ENCODE results near the gene KLK10.

The KLK10 gene

DNA sequence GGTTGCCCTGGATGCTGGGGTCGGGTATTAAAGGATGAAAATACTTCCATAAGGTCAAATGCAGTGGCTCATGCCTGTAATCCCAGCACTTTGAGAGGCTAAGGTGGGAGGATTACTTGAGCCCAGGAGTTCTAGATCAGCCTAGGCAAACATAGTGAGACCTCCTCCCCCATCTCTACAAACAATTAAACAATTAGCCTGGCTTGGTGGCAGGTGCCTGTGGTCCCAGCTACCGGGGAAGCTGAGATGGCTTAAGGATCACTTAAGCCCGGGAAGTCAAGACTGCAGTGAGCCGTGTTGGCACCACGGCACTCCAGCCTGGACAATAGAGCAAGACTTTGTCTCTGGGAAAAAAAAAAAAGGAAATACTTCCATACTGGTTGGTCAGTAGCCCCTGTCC is 5.4 kb upstream of the KLK10 start:
- TF ChIP-seq, protein P1, sequence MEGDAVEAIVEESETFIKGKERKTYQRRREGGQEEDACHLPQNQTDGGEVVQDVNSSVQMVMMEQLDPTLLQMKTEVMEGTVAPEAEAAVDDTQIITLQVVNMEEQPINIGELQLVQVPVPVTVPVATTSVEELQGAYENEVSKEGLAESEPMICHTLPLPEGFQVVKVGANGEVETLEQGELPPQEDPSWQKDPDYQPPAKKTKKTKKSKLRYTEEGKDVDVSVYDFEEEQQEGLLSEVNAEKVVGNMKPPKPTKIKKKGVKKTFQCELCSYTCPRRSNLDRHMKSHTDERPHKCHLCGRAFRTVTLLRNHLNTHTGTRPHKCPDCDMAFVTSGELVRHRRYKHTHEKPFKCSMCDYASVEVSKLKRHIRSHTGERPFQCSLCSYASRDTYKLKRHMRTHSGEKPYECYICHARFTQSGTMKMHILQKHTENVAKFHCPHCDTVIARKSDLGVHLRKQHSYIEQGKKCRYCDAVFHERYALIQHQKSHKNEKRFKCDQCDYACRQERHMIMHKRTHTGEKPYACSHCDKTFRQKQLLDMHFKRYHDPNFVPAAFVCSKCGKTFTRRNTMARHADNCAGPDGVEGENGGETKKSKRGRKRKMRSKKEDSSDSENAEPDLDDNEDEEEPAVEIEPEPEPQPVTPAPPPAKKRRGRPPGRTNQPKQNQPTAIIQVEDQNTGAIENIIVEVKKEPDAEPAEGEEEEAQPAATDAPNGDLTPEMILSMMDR (IDR thresholded peaks at IDR 0.05; ENCODE audit: low read length), result no peak
- no peak for TF ChIP-seq EZH2 (IDR thresholded peaks at IDR 0.05; ENCODE audit: borderline replicate concordance, low read length)

DNA sequence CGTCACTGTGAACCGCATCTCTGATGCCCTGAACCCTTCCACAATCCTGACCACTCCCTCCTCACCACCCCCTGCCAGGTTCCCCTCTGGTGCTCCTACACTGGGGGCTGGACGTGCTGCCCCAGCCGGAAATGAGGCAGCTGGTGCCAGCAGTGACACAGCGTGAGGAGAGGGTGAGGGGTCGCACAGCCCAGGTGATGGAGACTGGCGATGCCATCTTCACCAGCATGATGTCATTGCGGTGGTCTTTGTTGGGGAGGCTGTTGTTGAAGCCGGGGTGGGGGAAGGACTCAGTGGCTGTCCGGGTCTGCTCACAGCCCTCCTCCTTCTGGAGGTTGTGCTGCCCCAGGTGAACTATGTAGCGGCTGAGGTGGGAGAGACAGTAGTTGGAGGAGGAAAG is 4.4 kb upstream of the KLK10 start:
- no peak overlapping the region for H3K27ac ChIP-seq (ENCODE audit: low read depth, low read length, poor library complexity, severe bottlenecking)
- TF ChIP-seq, protein P1 (IDR thresholded peaks at IDR 0.05; ENCODE audit: low read length), result no peak
- no peak for TF ChIP-seq EZH2 (IDR thresholded peaks at IDR 0.05; ENCODE audit: borderline replicate concordance, low read length)
- H4K20me1 ChIP-seq (ENCODE audit: insufficient read depth, low read length), result no peaks in the 10 kb centered on the region
- no peaks in the 10 kb centered on the region for H3F3A ChIP-seq (ENCODE audit: insufficient read depth, low read length)
- H3K27me3 ChIP-seq (ENCODE audit: insufficient read depth, low read length), result no peaks in the 10 kb centered on the region
- H3K9me2 ChIP-seq (ENCODE audit: low read depth, low read length), result no peaks in the 10 kb centered on the region
- H3K9me3 ChIP-seq (ENCODE audit: low read length), result no peaks in the 10 kb centered on the region
- no peak overlapping the region for H3K9ac ChIP-seq (ENCODE audit: low read length)
- H3K4me1 ChIP-seq (ENCODE audit: insufficient read depth, low read length, severe bottlenecking), result no peaks in the 10 kb centered on the region
- no peaks in the 10 kb centered on the region for H3K36me3 ChIP-seq (ENCODE audit: insufficient read depth, low read length)
- H3K4me3 ChIP-seq (ENCODE audit: low read depth, low read length, poor library complexity, severe bottlenecking), result no peak overlapping the region
- H2AFZ ChIP-seq (ENCODE audit: low read length), result no peak overlapping the region
- no peak overlapping the region for H3K4me2 ChIP-seq (ENCODE audit: low read length)
- no peaks in the 10 kb centered on the region for H3K79me2 ChIP-seq (ENCODE audit: insufficient read depth, low read length)

More for the DNA sequence above, 5.4 kb upstream of the KLK10 start:
- H3K36me3 ChIP-seq (ENCODE audit: insufficient read depth, low read length), result no peaks in the 10 kb centered on the region
- H3K9me2 ChIP-seq (ENCODE audit: low read depth, low read length), result no peaks in the 10 kb centered on the region
- no peaks in the 10 kb centered on the region for H3K79me2 ChIP-seq (ENCODE audit: insufficient read depth, low read length)
- no peak overlapping the region for H3K4me3 ChIP-seq (ENCODE audit: low read depth, low read length, poor library complexity, severe bottlenecking)
- H3K27ac ChIP-seq (ENCODE audit: low read depth, low read length, poor library complexity, severe bottlenecking), result no peak overlapping the region
- H3K4me2 ChIP-seq (ENCODE audit: low read length), result no peak overlapping the region
- no peaks in the 10 kb centered on the region for H4K20me1 ChIP-seq (ENCODE audit: insufficient read depth, low read length)
- H3K9ac ChIP-seq (ENCODE audit: low read length), result no peak overlapping the region
- no peaks in the 10 kb centered on the region; the same call in 1 of the 2 replicates for H3K27me3 ChIP-seq (ENCODE audit: insufficient read depth, low read length)
- no peaks in the 10 kb centered on the region for H3K4me1 ChIP-seq (ENCODE audit: insufficient read depth, low read length, severe bottlenecking)
- H3F3A ChIP-seq (ENCODE audit: insufficient read depth, low read length), result no peaks in the 10 kb centered on the region
- no peaks in the 10 kb centered on the region for H3K9me3 ChIP-seq (ENCODE audit: low read length)
- no peak overlapping the region for H2AFZ ChIP-seq (ENCODE audit: low read length)

DNA sequence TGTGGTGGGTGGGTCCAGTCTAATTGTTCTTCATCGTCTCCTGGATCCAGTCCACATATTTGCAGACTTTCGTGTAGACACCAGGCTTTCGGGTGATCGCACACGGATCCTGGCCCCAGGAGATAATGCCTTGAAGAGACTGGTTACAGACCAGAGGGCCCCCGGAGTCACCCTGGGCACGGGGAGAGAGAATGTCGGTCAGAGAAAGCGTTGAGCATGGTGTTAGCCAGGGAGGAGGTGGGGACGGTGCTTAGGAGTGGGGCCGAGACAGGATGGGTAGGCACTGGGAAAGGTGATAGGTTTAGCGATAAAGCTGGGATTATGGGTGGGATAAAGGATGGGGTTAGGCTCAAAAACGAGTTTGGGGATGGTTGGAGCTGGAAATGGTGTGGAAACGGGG is 3.0 kb upstream of the KLK10 start:
- Histone ChIP-seq H3K27ac (ENCODE audit: low read depth, low read length, poor library complexity, severe bottlenecking) (no peak overlapping the region), H2AFZ (ENCODE audit: low read length) (no peak overlapping the region), H3K4me3 (ENCODE audit: low read depth, low read length, poor library complexity, severe bottlenecking) (no peak overlapping the region), H3K9me3 (ENCODE audit: low read length) (no peaks in the 10 kb centered on the region), H3F3A (ENCODE audit: insufficient read depth, low read length) (no peaks in the 10 kb centered on the region), H3K9ac (ENCODE audit: low read length) (no peak overlapping the region), H3K4me1 (ENCODE audit: insufficient read depth, low read length, severe bottlenecking) (no peaks in the 10 kb centered on the region), H3K79me2 (ENCODE audit: insufficient read depth, low read length) (no peaks in the 10 kb centered on the region), H3K27me3 (ENCODE audit: insufficient read depth, low read length) (no peaks in the 10 kb centered on the region), H3K9me2 (ENCODE audit: low read depth, low read length) (no peaks in the 10 kb centered on the region), H4K20me1 (ENCODE audit: insufficient read depth, low read length) (no peaks in the 10 kb centered on the region), H3K36me3 (ENCODE audit: insufficient read depth, low read length) (no peaks in the 10 kb centered on the region), H3K4me2 (ENCODE audit: low read length) (no peak overlapping the region)
- TF ChIP-seq EZH2 (IDR thresholded peaks at IDR 0.05; ENCODE audit: borderline replicate concordance, low read length), result no peak
- TF ChIP-seq, protein P1 (IDR thresholded peaks at IDR 0.05; ENCODE audit: low read length), result no peak
